Fibroblast of mammary gland (primary cell): ENCODE results near the gene XYLT1.

Experiments
- DNase-seq: peaks from one replicate; pipeline ENCODE4 v3.0.0-alpha.2; 2010; ENCODE audit warnings: low read depth
- H3K4me3 ChIP-seq: 2 replicates; pipeline ENCODE4 v1.5.1; 2011; ENCODE audit warnings: low read depth, mild to moderate bottlenecking, low read length, moderate library complexity; ENCODE audit not compliant: control insufficient read depth
- TF ChIP-seq, protein P1 (sequence below): conservative IDR thresholded peaks from 2 replicates; pipeline ENCODE4 v1.5.1; 2011; ENCODE audit warnings: low read depth, low read length, inconsistent platforms; ENCODE audit not compliant: control insufficient read depth, insufficient read depth

XYLT1 gene

DNA sequence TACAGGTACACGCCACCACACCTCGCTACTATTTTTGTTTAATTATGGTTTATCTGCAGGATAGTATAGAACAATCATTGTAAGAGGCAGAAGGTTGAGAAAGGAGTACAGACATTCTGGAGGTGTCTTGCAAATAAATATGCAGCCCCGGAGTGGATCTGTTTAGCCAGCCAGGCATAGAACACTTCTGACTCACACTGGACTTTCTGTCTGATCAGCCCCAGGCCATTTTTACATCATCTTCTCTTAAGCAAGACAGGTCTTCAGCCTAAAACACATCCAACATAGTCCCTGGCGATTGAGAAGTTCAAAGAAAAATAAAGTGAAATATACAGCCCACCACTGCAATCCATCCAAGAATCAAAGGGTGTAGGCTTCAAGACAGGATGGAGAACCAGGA is 81.4 kb downstream of the XYLT1 start:
- TF ChIP-seq, protein P1, sequence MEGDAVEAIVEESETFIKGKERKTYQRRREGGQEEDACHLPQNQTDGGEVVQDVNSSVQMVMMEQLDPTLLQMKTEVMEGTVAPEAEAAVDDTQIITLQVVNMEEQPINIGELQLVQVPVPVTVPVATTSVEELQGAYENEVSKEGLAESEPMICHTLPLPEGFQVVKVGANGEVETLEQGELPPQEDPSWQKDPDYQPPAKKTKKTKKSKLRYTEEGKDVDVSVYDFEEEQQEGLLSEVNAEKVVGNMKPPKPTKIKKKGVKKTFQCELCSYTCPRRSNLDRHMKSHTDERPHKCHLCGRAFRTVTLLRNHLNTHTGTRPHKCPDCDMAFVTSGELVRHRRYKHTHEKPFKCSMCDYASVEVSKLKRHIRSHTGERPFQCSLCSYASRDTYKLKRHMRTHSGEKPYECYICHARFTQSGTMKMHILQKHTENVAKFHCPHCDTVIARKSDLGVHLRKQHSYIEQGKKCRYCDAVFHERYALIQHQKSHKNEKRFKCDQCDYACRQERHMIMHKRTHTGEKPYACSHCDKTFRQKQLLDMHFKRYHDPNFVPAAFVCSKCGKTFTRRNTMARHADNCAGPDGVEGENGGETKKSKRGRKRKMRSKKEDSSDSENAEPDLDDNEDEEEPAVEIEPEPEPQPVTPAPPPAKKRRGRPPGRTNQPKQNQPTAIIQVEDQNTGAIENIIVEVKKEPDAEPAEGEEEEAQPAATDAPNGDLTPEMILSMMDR = no peak
- H3K4me3 ChIP-seq = no peak overlapping the region

GRCh38 chr16:17387256-17387655 is 83.5 kb downstream of the XYLT1 start:
- no peak overlapping the region for H3K4me3 ChIP-seq
- DNase-seq = no peak
- TF ChIP-seq, protein P1 = no peak

More for the DNA sequence above, 81.4 kb downstream of the XYLT1 start:
- DNase-seq = peak; percentile 52

DNA sequence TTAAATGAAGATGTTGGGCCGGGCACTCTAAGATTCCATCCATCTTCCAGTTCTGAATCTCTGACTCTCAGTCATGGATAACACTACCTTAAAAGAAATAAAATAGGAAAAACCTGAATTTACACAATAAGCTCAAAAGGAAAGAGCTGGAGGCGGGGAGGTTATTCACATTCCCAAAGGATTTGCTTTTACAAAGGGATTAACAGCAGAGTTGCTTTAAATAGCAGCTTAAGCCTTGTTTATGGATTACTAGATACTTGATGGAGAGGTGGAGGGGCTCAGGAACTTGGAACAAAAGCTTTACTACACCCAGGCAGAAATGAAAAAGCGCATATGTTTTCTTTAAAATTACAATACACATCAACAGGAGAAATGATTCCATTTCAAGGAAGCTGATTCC is 84.5 kb downstream of the XYLT1 start:
- no peak overlapping the region for H3K4me3 ChIP-seq
- no peak for DNase-seq
- TF ChIP-seq, protein P1 = no peak

GRCh38 chr16:17384471-17384870 is 86.3 kb downstream of the XYLT1 start:
- TF ChIP-seq, protein P1 = no peak
- H3K4me3 ChIP-seq = no peak overlapping the region
- no peak for DNase-seq

DNA sequence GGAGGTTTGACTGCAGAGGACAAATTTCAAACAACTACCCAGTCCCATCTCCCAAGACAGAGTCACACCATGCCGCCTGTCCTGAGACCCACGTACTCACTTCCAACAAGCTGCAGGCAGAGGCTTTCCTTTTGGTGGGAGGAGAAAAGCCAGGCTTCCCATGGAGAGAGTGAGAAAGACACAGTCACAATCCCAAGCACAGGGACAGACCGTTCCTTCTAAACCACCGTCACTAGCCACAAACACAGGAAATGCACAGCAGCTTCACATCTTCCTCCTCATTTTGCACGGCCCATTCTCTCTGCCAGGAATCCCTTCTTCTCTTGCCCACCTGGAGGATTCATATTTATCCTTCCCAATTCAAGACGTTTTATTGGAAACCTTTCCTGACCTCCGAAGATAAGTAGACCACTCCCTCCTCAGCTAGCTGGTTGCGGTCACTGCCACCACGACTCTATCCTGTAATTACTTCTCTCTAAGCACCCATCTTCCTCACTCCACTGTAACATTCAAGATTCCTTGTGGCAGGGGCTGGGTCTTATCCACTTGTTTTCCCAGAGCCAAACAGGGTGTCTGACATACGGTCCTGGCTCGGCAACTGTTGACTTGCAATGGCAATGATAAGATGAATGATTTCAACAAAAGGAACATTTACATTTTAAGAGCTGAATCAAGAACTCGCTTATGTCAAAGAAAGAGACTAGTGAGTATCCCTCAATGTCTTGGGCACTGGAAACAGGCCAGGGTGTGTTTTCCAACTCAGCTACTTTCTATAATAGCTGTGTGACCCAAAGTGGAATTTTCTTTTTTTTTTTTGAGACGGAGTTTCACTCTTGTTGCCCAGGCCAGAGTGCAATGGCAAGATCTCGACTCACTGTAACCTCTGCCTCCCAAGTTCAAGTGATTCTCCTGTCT is 87.6 kb downstream of the XYLT1 start:
- TF ChIP-seq, protein P1 = no peak
- no peak for DNase-seq

DNA sequence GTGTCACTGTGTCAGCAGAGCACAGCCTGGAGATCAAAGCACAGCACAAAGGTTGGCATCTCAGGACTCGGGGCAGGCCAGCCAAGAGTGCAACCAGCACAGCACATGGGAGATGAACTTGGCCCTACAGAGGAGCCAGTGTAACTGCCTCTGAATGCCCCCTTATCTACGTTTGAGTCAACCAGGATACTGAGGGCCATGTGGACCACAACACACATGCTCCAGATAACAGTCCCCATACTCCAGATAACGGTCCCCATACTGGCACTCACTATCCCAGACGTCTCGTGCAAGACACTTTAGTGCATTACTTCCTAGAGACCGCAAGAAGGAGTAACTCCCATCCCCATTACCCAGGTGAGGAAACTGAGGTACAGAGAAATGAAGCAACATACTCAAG is 88.2 kb downstream of the XYLT1 start:
- DNase-seq = no peak
- TF ChIP-seq, protein P1 = no peak

More for the DNA sequence above, 87.6 kb downstream of the XYLT1 start:
- no peak overlapping the region for H3K4me3 ChIP-seq

GRCh38 chr16:17381784-17382183 is 89.0 kb downstream of the XYLT1 start:
- TF ChIP-seq, protein P1 = no peak
- no peak overlapping the region for H3K4me3 ChIP-seq
- no peak for DNase-seq

More for the DNA sequence above, 88.2 kb downstream of the XYLT1 start:
- no peak overlapping the region for H3K4me3 ChIP-seq
